NCI-H82 treated with DMSO at 0.1 percent for 48 hours (cell line): ENCODE data around the gene SKOR1.

Experiments
- DNase-seq: peaks from one replicate; lab custom pipeline; 2025; ENCODE audit not compliant: unreplicated experiment; lab: John Stamatoyannopoulos, UW

The SKOR1 gene

GRCh38 chr15:67816668-67817067 is 8.6 kb upstream of the SKOR1 start:
- no peak for DNase-seq

GRCh38 chr15:67818464-67818863 is 6.8 kb upstream of the SKOR1 start:
- no peak for DNase-seq

- DNase-seq, result no peak
These were observed 5.7 kb upstream of the SKOR1 start for GRCh38 chr15:67819636-67820035.

- DNase-seq, result no peak
These were observed 5.0 kb upstream of the SKOR1 start for GRCh38 chr15:67820122-67820991.

GRCh38 chr15:67820992-67821783 is 4.1 kb upstream of the SKOR1 start:
- DNase-seq, result no peak

GRCh38 chr15:67821784-67822440 is 3.4 kb upstream of the SKOR1 start:
- no peak for DNase-seq

- no peak for DNase-seq
These were observed 2.6 kb upstream of the SKOR1 start for GRCh38 chr15:67822537-67823313.

- no peak for DNase-seq
These were observed 1.8 kb upstream of the SKOR1 start for GRCh38 chr15:67823314-67824196.

- DNase-seq, result no peak
These were observed 926 bp upstream of the SKOR1 start for GRCh38 chr15:67824197-67824968.

- no peak for DNase-seq
These were observed 790 bp downstream of the SKOR1 start for GRCh38 chr15:67825881-67826716.

GRCh38 chr15:67826717-67827561 is 1.6 kb downstream of the SKOR1 start:
- DNase-seq, result no peak

GRCh38 chr15:67827562-67828277 is 2.4 kb downstream of the SKOR1 start:
- no peak for DNase-seq

GRCh38 chr15:67828278-67828968 is 3.1 kb downstream of the SKOR1 start:
- no peak for DNase-seq

- no peak for DNase-seq
These were observed 3.8 kb downstream of the SKOR1 start for GRCh38 chr15:67828969-67829646.

- DNase-seq, result no peak
These were observed 4.6 kb downstream of the SKOR1 start for GRCh38 chr15:67829647-67830504.
